DMS79 treated with DMSO at 0.1 percent for 48 hours (cell line): ENCODE results near the gene GPR149.

Experiments used
- DNase-seq: peaks from one replicate; lab custom pipeline; 2025; lab: John Stamatoyannopoulos, UW

GPR149 gene

GRCh38 chr3:154338570-154338969, 91.4 kb downstream of the GPR149 start:
- DNase-seq = no peak

DNA sequence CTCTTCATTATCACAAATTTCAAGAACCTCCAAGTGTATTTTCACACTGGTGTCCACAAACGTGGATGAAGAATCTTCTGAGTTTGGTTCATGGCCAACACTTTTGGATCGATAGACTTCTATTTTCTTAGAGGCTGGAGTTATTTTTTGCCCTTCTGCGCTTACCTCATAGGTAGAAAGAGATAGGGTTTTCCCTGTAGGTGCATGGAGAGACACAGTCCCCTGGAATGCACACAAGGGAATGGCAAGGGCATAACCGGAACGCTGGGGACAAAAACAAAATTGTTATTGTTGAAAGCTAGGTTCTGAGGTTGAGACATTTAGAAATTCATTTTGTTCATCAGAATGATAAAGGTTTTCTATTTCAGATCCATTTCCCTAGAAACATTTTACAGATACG, 92.0 kb downstream of the GPR149 start:
- DNase-seq = no peak

GRCh38 chr3:154334973-154335420, 95.0 kb downstream of the GPR149 start:
- DNase-seq = peak; percentile 40

- DNase-seq = no peak
Measured at GRCh38 chr3:154327871-154328270, 102.1 kb downstream of the GPR149 start.

- peak; percentile 36 for DNase-seq
Measured at GRCh38 chr3:154324919-154325318, 105.1 kb downstream of the GPR149 start.

DNA sequence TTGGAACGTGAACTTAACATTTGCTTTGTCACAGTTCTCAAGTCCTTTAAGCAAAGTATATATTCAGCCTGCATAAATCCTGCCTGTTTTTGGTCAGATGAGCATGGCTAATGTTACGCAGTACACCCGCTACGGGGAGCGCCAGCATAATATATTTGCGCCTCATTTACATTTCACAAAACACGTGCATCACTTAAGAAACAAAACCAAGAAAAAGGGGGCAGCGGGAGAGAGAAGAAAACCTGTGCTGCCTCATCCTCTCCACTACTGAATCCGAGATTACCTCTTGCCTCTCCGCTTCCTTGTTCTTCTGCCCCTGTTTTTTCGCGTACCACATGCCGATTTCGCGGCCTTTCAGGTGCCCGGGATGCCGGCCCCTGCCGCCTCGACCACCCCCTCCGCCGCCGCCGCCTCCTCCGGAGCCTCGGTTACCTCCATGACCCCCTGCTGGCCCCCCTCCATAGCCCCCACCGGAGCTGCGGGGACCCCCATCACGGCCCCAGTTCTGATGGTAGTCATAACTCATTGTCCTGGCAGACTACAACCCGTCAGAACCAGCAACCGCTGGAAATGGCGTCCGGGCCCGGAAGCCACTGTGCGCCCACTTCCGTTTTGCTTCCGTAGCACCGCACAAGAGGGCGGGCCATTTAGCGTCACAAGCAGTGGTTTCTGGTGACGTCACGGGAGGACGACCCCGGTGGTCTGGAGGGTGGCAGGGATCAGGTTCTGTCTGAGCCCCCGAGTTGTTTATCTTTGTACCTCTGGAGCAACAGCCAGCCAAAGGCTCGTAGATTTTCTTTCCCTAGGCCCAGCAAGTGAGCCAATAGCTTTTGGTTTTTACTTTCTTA, 105.9 kb downstream of the GPR149 start, which contains the start of gene DHX36:
Gene DHX36 (minus strand): TSS at position 597 of the 848 bp plus-strand sequence. CDS start 71 bp downstream, at position 526.
- peak; percentile 88 for DNase-seq

DNA sequence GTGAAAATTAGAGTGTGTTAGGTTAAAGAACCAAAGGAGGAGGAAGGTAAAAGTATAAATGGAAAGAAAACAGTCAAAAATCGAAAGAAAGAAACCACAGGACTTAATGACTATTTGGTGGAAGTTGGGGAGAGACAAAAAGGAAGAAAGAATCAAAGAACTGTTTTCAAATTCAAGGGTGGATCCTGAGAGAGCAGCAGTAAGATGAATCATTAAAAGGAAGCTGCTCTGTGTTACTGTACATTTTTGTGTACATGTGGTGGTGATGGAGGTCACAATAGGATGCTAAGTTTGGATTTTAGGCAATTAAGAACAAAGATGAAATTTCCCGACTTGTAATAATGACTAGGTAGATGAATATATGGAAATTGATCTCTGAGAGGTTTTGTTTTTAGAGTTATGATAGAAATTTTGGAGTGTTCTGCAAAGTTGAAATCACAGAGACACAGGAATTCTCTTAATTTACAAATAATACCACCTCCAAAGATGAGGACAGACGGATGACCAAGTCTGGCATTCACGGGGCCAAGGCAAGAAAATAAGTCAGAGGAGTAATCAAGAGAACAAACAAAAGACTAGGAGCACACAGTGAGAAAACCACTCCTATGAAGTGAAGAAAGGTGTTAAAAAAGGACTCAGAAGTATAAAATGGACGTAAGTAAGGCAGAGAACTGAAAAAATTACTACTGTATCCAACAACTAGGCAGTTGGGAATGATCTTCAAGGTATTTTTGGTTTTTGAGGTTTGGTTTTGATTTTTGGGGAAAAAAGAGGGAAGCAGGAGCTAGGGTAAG, 112.8 kb downstream of the GPR149 start:
- DNase-seq = no peak

- DNase-seq = no peak
Measured at GRCh38 chr3:154314152-154314551, 115.8 kb downstream of the GPR149 start.

DNA sequence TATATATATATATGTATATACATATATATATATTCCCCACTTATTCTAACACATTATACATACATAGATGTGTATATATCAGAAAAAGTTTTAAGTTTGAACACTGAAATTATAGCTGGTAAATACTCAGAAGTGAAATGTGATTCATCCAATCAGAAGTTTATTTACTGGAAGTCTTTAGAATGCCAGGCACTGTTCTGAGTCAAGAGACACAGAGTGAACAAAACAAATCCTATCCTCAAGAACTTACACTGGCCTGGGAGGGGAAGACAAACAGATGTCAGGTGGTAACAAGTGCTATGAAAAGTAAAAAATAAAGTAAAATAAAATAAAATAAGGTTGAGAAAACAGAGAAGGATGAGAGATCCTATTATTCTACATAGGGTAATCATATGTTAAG, 119.2 kb downstream of the GPR149 start:
- no peak for DNase-seq

DNA sequence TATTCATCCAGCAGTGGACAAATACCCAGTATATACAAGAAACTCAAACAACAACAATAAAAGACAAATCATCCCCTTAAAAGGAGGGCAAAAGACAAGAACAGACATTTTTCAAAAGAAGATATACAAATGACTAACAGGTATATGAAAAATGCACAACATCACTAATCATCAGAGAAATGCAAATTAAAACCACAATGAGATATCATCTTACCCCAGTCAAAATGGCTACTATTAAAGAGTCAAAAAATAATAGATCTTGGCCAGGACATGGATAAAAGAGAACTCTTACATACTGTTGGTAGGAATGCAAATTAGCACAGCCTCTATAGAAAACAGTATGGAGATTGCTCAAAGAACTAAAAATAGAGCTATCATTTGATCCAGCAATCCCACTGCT, 122.6 kb downstream of the GPR149 start:
- DNase-seq = no peak

DNA sequence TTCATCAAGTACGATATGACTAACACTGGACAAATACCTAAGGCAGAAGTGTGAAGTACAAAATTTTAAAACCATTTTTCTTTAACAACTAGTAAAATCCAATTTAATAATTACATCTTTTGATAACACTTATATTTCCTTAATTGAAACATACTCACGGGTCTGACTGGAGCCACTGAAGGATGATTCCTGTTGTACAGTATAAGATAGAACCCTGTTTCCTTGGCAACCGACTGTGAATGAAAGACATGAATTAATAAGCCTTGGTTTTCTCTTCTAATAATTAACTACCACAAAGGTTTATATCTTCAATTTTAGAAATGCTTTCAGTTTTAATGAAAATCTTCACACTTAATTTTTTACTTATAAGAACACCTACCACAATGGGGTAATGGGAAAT, 125.1 kb downstream of the GPR149 start:
- no peak for DNase-seq

DNA sequence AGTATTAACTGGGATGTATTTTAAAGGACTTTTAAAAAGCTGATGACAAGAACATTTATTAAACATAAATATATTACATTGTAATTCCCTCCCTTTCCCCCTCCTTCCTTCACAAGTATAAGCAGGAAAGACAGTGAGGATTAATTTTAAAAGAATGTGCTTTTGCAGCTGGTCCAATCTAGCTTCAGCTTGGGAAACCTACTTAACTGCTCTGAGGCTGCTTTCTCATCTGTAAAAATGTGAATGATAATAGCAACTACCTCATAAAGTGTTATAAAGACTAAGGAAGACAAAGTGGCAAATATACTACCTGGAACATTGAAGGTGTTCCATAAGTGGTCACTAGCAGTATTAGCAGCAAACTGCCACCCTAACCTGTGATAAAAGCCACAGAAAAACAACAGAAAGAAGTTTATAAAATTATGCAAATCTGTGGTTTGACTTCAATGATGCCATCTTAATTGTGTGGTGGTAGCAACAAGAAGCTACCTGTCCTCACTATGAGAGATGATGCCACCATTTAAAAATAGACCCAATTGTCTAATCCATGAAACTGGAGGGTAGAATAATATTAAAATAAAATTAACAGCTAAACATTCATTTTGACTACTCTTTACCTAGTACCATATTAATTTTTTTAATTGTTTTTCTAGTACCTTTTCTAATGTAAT, 125.7 kb downstream of the GPR149 start:
- no peak for DNase-seq

DNA sequence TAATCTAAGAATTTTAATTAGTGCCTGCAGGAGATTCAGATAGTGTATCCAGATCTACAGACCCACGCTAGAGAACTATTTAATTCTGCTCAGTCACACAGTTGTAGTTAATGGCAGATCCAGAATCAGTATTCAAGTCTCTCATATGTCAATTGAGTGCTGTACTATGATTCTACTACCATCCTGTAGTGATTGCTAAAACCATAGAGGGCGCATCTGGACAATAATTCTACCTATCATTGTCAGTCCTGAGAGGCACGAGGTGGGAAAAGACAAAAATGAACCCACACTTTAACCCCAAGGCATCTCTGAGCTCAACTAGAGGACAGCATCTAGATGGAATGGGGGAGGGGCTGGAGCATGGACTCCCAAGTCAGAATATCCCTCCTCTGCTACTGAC, 128.4 kb downstream of the GPR149 start:
- DNase-seq = no peak

DNA sequence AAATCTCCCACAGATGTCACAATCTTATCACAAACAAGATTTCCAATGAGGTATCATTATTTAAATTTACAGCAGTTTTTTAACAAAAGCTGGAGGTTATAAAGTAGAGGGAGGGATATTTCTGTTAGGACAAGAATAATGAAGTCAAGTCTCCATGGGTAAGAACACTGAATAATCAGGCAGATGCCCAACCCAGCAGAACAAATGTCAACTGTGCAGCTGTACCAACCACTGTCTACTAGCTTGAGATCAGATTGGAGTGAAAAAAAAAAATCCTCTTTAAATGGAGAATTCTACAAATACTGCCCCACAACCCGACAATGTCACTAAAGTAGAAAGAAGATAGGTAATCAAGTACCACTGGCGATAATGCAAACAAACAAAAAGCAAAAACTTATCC, 136.0 kb downstream of the GPR149 start:
- no peak for DNase-seq

- DNase-seq = no peak
Measured at GRCh38 chr3:154290187-154290586, 139.8 kb downstream of the GPR149 start.
